ENCODE data around the gene VAT1L.

- no peak for TF ChIP-seq CTCF (IDR thresholded peaks at IDR 0.05)
- no peak for TF ChIP-seq POLR2A (IDR thresholded peaks at IDR 0.05)
Observed at GRCh38 chr16:77767826-77768225, 20.5 kb upstream of the VAT1L start.

All from right lobe of liver (tissue), 4 donors.